HepG2 (cell line): ENCODE data around the gene ANKRD39. TPM values are rescaled to one million over a fixed set of nuclear protein-coding genes. Genes with fewer than 3 reads are reported as not detected.

Source experiments
- ATAC-seq: fragments of 200-7000 bp; cut with Tn5 transposase; 3 replicates; pipeline ENCODE4 v1.9.1; 2020; ENCODE audit warnings: mild to moderate bottlenecking, moderate library complexity
- BruUV-seq: library from RNA; stranded (reverse); fragments of 400-500 nt; replicated peaks from 2 replicates; lab custom pipeline; 2021; lab: Mats Ljungman, UMichigan
- CTCF ChIA-PET: fragments of 300-600 bp; formaldehyde crosslinking; extraction: SDS; loops from one replicate; lab custom pipeline; 2021; ENCODE audit warnings: low total read pairs, inconsistent platforms, low intra/inter-chr PET ratio; lab: Yijun Ruan, JAX
- POLR2A ChIA-PET: fragments of 350-600 bp; sonication (Branson Sonifier 250); formaldehyde crosslinking; loops from one replicate; lab custom pipeline; 2020; ENCODE audit warnings: antibody characterized with exemption, inconsistent platforms; lab: Yijun Ruan, JAX
- DNase-seq: peaks from one replicate; pipeline ENCODE4 v3.0.0-alpha.2; 2015; ENCODE audit warnings: low spot score
- FAIRE-seq: peaks from 3 replicates; lab custom pipeline; 2011; peaks lifted over from hg19 to GRCh38; lab: Jason Lieb, UNC
- H2AFZ ChIP-seq: one replicate; pipeline ENCODE4 v1.6.1; 2011; ENCODE audit warnings: low read length, inconsistent platforms
- H3K27ac ChIP-seq: fragments of 300-600 bp; 3 replicates; pipeline ENCODE4 v1.8.0; 2011; ENCODE audit warnings: mixed run types, mild to moderate bottlenecking, mixed read lengths, low read length, inconsistent platforms; ENCODE audit not compliant: insufficient read depth; ENCODE audit errors: extremely low read length
- H3K27me3 ChIP-seq, 2 experiments: fragments of 200-600 bp in 1 of 2; 2 replicates in 1 of 2; 3 replicates in 1 of 2; pipeline versions ENCODE4 v1.6.0 to v1.8.0; 2011; ENCODE audit warnings: low read length in 2 of 2, mild to moderate bottlenecking in 2 of 2, moderate library complexity in 2 of 2, inconsistent platforms in 1 of 2; ENCODE audit not compliant: insufficient read depth in 2 of 2, control insufficient read depth in 1 of 2
- H3K36me3 ChIP-seq, 2 experiments: fragments of 200-600 bp in 1 of 2; replicated peaks in 1 of 2; 2 replicates in 1 of 2; 3 replicates in 1 of 2; pipeline versions ENCODE4 v1.5.1 to v1.8.0; 2011; ENCODE audit warnings: low read length in 2 of 2, inconsistent platforms in 1 of 2; ENCODE audit not compliant: insufficient read depth in 2 of 2, control insufficient read depth in 1 of 2
- H3K4me1 ChIP-seq: 2 replicates; pipeline ENCODE4 v1.5.1; 2012; ENCODE audit warnings: low read length, inconsistent platforms; ENCODE audit not compliant: insufficient read depth
- H3K4me2 ChIP-seq: 2 replicates; pipeline ENCODE4 v1.6.0; 2011; ENCODE audit warnings: low read depth, low read length, inconsistent platforms
- H3K4me3 ChIP-seq, 3 experiments: fragments of 200-600 bp in 1 of 3; sonication (generic), shearing (Covaris generic) in 1 of 3; replicated peaks in 1 of 3; 2 replicates each; pipeline ENCODE4 v1.5.1; 2011 to 2016; ENCODE audit warnings: low read length in 3 of 3, inconsistent platforms in 2 of 3, low read depth in 2 of 3, mild to moderate bottlenecking in 2 of 3, control low read depth in 1 of 3, mixed read lengths in 1 of 3; ENCODE audit not compliant: insufficient read depth in 1 of 3
- H3K79me2 ChIP-seq: one replicate; pipeline ENCODE4 v1.6.1; 2011; ENCODE audit warnings: low read length, inconsistent platforms; ENCODE audit not compliant: insufficient read depth
- H3K9ac ChIP-seq: 2 replicates; pipeline ENCODE4 v1.6.0; 2011; ENCODE audit warnings: mild to moderate bottlenecking, low read depth, low read length, inconsistent platforms; ENCODE audit not compliant: insufficient read depth
- H3K9me3 ChIP-seq: 2 replicates; pipeline ENCODE4 v1.5.1; 2012; ENCODE audit warnings: mild to moderate bottlenecking, low read length
- H4K20me1 ChIP-seq: 2 replicates; pipeline ENCODE4 v1.6.0; 2011; ENCODE audit warnings: inconsistent platforms, mild to moderate bottlenecking, low read length, moderate library complexity; ENCODE audit not compliant: insufficient read depth
- IRX3 ChIP-seq: sonication (generic); formaldehyde crosslinking; IDR thresholded peaks from 2 replicates; pipeline ENCODE4 v1.8.1; 2023; ENCODE audit warnings: mild to moderate bottlenecking, low read depth, missing genetic modification reagents, borderline replicate concordance
- NR2F1 ChIP-seq, 2 experiments: fragments of 450-650 bp in 1 of 2; formaldehyde crosslinking in 1 of 2; IDR thresholded peaks; 2 replicates each; pipeline versions ENCODE4 v1.5.0 to v1.6.1; 2016 to 2020; ENCODE audit warnings: mild to moderate bottlenecking in 1 of 2, missing compliant biosample characterization in 1 of 2, missing genetic modification reagents in 1 of 2, moderate library complexity in 1 of 2
- NR2F6 ChIP-seq, 2 experiments: IDR thresholded peaks; 2 replicates each; pipeline ENCODE4 v1.6.1; 2016; ENCODE audit warnings: antibody characterized with exemption in 1 of 2, mild to moderate bottlenecking in 1 of 2
- WGBS: methylation state at CpG from one replicate; pipeline ENCODE4 v1.1.6; 2017; ENCODE audit warnings: low lambda C conversion rate; 5-methylcytosine and 5-hydroxymethylcytosine counted together
- in situ Hi-C: cut with HindIII; loops from 2 replicates; pipeline ENCODE4 v1.10.0; 2017; ENCODE audit warnings: low pct_unique_long_range_greater_than_20kb; ENCODE audit not compliant: extremely low pct_ligation_motif_present
- intact Hi-C: fragments of 100-400 bp; cut with micrococcal nuclease; formaldehyde crosslinking; loops from one replicate; pipeline ENCODE4 v1.10.0; 2022; ENCODE audit not compliant: unreplicated experiment
- polyA plus RNA-seq, 8 experiments: library from polyadenylated mRNA; depleted of rRNA in 3 of 8; stranded (reverse) in 7 of 8; unstranded in 1 of 8; fragments of >200 nt; fragmentation: Illumina TruSeq in 4 of 8; extraction: Trizol in 4 of 8; gene quantifications; 2 replicates each; pipeline versions ENCODE4 v1.2.1 to v1.2.3, GENCODE V29; 2011 to 2016; ENCODE audit warnings: low read depth in 4 of 8, missing spikeins in 1 of 8, mixed read lengths in 1 of 8; ENCODE audit not compliant: insufficient read depth in 1 of 8
- total RNA-seq, 5 experiments: library from RNA; depleted of rRNA; stranded (reverse); fragments of >200 nt; fragmentation: Illumina TruSeq; extraction: Trizol; gene quantifications; 2 replicates each; pipeline ENCODE4 v1.2.3, GENCODE V29; 2016; ENCODE audit warnings: low read depth in 1 of 5
- TF ChIP-seq, protein P1 (sequence below): sonication (generic); formaldehyde crosslinking; IDR thresholded peaks from 2 replicates; pipeline ENCODE4 v1.5.1; 2020; ENCODE audit warnings: mild to moderate bottlenecking, missing genetic modification reagents, borderline replicate concordance
- TF ChIP-seq, protein P2 (sequence below): IDR thresholded peaks from 2 replicates; pipeline ENCODE4 v1.6.1; 2012; ENCODE audit warnings: low read depth, low read length, improper control_type of control experiment
- TF ChIP-seq, protein P3 (sequence below): sonication (generic); formaldehyde crosslinking; IDR thresholded peaks from 2 replicates; pipeline ENCODE4 v1.5.1; 2020; ENCODE audit warnings: missing genetic modification reagents, mild to moderate bottlenecking, borderline replicate concordance

ANKRD39 gene
- total and polyA plus RNA-seq, 2 of the 13 experiments (the other 11 are each of a cell fraction or from before 2014, with no cell fraction given), result 23.2 to 24.8 TPM

DNA sequence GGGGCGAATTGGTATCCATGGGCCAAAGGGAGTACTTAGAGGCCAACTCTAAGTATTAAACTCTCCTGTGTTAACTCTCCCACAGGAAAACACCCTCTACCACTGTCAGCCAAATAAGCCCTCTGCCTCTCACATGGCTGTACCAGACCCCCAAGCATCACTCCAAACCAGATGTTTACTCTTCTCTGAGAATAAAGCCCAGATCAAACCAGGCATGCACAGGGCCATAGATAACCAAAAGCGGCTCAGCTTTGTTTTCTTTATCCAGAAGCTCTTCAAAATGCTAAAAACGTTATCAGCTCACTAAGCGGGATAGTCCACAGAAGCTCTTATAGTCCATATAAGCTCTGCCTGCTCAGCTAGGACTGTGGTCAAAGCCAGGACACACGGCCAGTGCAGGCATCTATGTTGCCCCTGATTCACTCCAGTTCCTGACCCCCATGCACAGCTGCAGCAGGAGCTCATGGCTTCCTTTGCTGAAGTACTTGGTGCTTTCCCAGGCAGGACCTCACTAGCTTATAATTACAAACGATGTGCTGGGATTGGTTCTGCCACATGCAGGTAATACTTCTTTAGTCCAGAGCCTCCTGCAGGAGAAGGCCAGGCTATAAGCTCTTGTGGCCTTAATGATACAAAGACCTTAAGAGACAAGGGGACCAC is 33.0 kb upstream of the ANKRD39 start (continued):
- TF ChIP-seq, protein P1, sequence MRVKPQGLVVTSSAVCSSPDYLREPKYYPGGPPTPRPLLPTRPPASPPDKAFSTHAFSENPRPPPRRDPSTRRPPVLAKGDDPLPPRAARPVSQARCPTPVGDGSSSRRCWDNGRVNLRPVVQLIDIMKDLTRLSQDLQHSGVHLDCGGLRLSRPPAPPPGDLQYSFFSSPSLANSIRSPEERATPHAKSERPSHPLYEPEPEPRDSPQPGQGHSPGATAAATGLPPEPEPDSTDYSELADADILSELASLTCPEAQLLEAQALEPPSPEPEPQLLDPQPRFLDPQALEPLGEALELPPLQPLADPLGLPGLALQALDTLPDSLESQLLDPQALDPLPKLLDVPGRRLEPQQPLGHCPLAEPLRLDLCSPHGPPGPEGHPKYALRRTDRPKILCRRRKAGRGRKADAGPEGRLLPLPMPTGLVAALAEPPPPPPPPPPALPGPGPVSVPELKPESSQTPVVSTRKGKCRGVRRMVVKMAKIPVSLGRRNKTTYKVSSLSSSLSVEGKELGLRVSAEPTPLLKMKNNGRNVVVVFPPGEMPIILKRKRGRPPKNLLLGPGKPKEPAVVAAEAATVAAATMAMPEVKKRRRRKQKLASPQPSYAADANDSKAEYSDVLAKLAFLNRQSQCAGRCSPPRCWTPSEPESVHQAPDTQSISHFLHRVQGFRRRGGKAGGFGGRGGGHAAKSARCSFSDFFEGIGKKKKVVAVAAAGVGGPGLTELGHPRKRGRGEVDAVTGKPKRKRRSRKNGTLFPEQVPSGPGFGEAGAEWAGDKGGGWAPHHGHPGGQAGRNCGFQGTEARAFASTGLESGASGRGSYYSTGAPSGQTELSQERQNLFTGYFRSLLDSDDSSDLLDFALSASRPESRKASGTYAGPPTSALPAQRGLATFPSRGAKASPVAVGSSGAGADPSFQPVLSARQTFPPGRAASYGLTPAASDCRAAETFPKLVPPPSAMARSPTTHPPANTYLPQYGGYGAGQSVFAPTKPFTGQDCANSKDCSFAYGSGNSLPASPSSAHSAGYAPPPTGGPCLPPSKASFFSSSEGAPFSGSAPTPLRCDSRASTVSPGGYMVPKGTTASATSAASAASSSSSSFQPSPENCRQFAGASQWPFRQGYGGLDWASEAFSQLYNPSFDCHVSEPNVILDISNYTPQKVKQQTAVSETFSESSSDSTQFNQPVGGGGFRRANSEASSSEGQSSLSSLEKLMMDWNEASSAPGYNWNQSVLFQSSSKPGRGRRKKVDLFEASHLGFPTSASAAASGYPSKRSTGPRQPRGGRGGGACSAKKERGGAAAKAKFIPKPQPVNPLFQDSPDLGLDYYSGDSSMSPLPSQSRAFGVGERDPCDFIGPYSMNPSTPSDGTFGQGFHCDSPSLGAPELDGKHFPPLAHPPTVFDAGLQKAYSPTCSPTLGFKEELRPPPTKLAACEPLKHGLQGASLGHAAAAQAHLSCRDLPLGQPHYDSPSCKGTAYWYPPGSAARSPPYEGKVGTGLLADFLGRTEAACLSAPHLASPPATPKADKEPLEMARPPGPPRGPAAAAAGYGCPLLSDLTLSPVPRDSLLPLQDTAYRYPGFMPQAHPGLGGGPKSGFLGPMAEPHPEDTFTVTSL (CRISPR knock-in tag), result no peak
- TF ChIP-seq, protein P2, sequence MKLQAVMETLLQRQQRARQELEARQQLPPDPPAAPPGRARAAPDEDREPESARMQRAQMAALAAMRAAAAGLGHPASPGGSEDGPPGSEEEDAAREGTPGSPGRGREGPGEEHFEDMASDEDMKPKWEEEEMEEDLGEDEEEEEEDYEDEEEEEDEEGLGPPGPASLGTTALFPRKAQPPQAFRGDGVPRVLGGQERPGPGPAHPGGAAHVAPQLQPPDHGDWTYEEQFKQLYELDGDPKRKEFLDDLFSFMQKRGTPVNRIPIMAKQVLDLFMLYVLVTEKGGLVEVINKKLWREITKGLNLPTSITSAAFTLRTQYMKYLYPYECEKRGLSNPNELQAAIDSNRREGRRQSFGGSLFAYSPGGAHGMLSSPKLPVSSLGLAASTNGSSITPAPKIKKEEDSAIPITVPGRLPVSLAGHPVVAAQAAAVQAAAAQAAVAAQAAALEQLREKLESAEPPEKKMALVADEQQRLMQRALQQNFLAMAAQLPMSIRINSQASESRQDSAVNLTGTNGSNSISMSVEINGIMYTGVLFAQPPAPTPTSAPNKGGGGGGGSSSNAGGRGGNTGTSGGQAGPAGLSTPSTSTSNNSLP, result no peak
- TF ChIP-seq IRX3 (CRISPR knock-in tag), result no peak

DNA sequence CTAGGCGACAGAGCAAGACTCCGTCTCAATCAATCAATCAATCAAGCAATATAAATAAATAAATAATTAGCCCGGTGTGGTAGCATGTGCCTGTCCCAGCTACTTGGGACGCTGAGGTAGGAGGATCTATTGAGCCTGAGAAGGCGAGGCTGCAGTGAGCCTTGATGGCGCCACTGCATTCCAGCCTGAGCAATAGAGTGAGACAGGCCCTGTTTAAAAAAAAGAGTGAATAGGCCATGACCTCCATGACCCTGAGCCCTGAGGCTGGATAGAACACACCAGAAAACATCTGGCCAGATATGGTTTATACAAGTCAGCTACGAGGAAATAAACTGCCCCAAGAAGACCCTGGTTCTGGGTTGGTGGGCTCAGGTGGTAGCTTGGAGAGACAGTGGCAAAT is 32.4 kb upstream of the ANKRD39 start:
- TF ChIP-seq, protein P3, sequence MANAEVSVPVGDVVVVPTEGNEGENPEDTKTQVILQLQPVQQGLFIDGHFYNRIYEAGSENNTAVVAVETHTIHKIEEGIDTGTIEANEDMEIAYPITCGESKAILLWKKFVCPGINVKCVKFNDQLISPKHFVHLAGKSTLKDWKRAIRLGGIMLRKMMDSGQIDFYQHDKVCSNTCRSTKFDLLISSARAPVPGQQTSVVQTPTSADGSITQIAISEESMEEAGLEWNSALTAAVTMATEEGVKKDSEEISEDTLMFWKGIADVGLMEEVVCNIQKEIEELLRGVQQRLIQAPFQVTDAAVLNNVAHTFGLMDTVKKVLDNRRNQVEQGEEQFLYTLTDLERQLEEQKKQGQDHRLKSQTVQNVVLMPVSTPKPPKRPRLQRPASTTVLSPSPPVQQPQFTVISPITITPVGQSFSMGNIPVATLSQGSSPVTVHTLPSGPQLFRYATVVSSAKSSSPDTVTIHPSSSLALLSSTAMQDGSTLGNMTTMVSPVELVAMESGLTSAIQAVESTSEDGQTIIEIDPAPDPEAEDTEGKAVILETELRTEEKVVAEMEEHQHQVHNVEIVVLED (CRISPR knock-in tag), result no peak
- TF ChIP-seq NR2F6 (IDR thresholded peaks at IDR 0.05) (peak; percentile 32), NR2F6 (CRISPR knock-in tag; IDR thresholded peaks at IDR 0.05) (no peak), NR2F1 (CRISPR knock-in tag; IDR thresholded peaks at IDR 0.05) (peak; percentile 24 to 42; a peak in 1 of 4 replicates)
- no peak for FAIRE-seq

More for the DNA sequence above, 32.4 kb upstream of the ANKRD39 start:
- H3K79me2 ChIP-seq, result no peaks in the 10 kb centered on the region
- no peak overlapping the region for H2AFZ ChIP-seq
- DNase-seq, result no peak
- H3K27me3 ChIP-seq, result peaks cover 10 to 56% of the 10 kb centered on the region in 2 experiments; a peak in 4 of 5 replicates
- no peak for ATAC-seq
- ChIA-PET POLR2A (interaction anchor here (1.2 kb wide), 1 partner anchor 32 kb away, joined by 3 read pairs; the partner anchor contains the start of gene ANKRD39), CTCF (no interaction called here)
- no TSS peak for BruUV-seq
- WGBS, result 50% methylated on average over 7 of the region's 7 CpGs
- no peaks in the 10 kb centered on the region for H3K4me1 ChIP-seq
- H4K20me1 ChIP-seq, result no peaks in the 10 kb centered on the region
- intact Hi-C loops, result no loop called here
- H3K4me3 ChIP-seq, result no peak overlapping the region
- H3K4me2 ChIP-seq, result no peak overlapping the region
- no peaks in the 10 kb centered on the region for H3K9me3 ChIP-seq
- in situ Hi-C loops, result no loop called here
- H3K36me3 ChIP-seq, result no peaks in the 10 kb centered on the region
- no peak overlapping the region for H3K9ac ChIP-seq
- no peak overlapping the region for H3K27ac ChIP-seq
